Measurements from ENCODE around the gene PLXNC1. TPM values are rescaled to one million over a fixed set of nuclear protein-coding genes. Genes with fewer than 3 reads are reported as not detected.

PLXNC1 gene
- total and polyA plus RNA-seq, 4 donors, result 0.71 to 12.0 (median 3.3) TPM

- Histone ChIP-seq H3K27me3 (ENCODE audit: control insufficient read depth in 4 of 4, insufficient read depth in 4 of 4, low read length in 3 of 4) (no peaks in the 10 kb centered on the region), H3K9me3 (ENCODE audit: control insufficient read depth in 4 of 4, low read length in 3 of 4) (no peaks in the 10 kb centered on the region), H3K27ac (ENCODE audit: low read depth in 1 of 2, low read length in 2 of 2) (no peak overlapping the region), H3K36me3 (ENCODE audit: control insufficient read depth in 4 of 4, insufficient read depth in 3 of 4, low read depth in 1 of 4, low read length in 3 of 4) (no peaks in the 10 kb centered on the region), H3K9ac (ENCODE audit: low read depth in 1 of 2, low read length in 2 of 2) (no peak overlapping the region), H3K4me3 (ENCODE audit: low read depth in 1 of 3, low read length in 3 of 3) (no peak overlapping the region), H3K4me1 (ENCODE audit: control insufficient read depth in 4 of 4, insufficient read depth in 4 of 4, low read length in 3 of 4) (peaks cover 0 to 19% (median 13%) of the 10 kb centered on the region in 4 donors)
- no peak for DNase-seq (ENCODE audit: low spot score)
- TF ChIP-seq GABPA (IDR thresholded peaks at IDR 0.05 in 1 of 2, conservative IDR thresholded peaks at IDR 0.05 in 1 of 2) (no peak), SP1 (IDR thresholded peaks at IDR 0.05) (no peak), ATF3 (IDR thresholded peaks at IDR 0.05) (no peak), MAX (IDR thresholded peaks at IDR 0.05) (no peak), HNF4G (IDR thresholded peaks at IDR 0.05) (no peak), CTCF (IDR thresholded peaks at IDR 0.05; ENCODE audit: low read depth, low read length, missing input control) (no peak), NR2F2 (IDR thresholded peaks at IDR 0.05) (no peak), JUND (IDR thresholded peaks at IDR 0.05) (no peak), HNF4A (conservative IDR thresholded peaks at IDR 0.05) (no peak), RXRA (IDR thresholded peaks at IDR 0.05) (no peak), EGR1 (IDR thresholded peaks at IDR 0.05; ENCODE audit: low read depth in 2 of 2) (no peak), REST (IDR thresholded peaks at IDR 0.05) (no peak)
- 97% methylated on average over 7 of the region's 7 CpGs for WGBS
These were observed 37.4 kb downstream of the PLXNC1 start for GRCh38 chr12:94185801-94186200.

- Histone ChIP-seq H3K36me3 (ENCODE audit: control insufficient read depth in 4 of 4, insufficient read depth in 3 of 4, low read depth in 1 of 4, low read length in 3 of 4) (no peaks in the 10 kb centered on the region), H3K27me3 (ENCODE audit: control insufficient read depth in 4 of 4, insufficient read depth in 4 of 4, low read length in 3 of 4) (no peaks in the 10 kb centered on the region), H3K27ac (ENCODE audit: low read depth in 1 of 2, low read length in 2 of 2) (no peak overlapping the region), H3K4me3 (ENCODE audit: low read depth in 1 of 3, low read length in 3 of 3) (no peak overlapping the region), H3K4me1 (ENCODE audit: control insufficient read depth in 4 of 4, insufficient read depth in 4 of 4, low read length in 3 of 4) (peaks cover 0 to 19% (median 13%) of the 10 kb centered on the region in 4 donors), H3K9me3 (ENCODE audit: control insufficient read depth in 4 of 4, low read length in 3 of 4) (no peaks in the 10 kb centered on the region), H3K9ac (ENCODE audit: low read depth in 1 of 2, low read length in 2 of 2) (no peak overlapping the region)
- DNase-seq (ENCODE audit: low spot score), result no peak
- TF ChIP-seq TAF1 (conservative IDR thresholded peaks at IDR 0.05) (no peak), JUND (IDR thresholded peaks at IDR 0.05) (no peak)
- WGBS, result 74% methylated on average over 40 of the region's 40 CpGs
These were observed 38.2 kb downstream of the PLXNC1 start for GRCh38 chr12:94186278-94187241.
